ENCODE results near the gene GLCCI1.

GLCCI1 gene

GRCh38 chr7:8017423-8017822, 48.8 kb downstream of the GLCCI1 start:
- TF ChIP-seq, protein P1, sequence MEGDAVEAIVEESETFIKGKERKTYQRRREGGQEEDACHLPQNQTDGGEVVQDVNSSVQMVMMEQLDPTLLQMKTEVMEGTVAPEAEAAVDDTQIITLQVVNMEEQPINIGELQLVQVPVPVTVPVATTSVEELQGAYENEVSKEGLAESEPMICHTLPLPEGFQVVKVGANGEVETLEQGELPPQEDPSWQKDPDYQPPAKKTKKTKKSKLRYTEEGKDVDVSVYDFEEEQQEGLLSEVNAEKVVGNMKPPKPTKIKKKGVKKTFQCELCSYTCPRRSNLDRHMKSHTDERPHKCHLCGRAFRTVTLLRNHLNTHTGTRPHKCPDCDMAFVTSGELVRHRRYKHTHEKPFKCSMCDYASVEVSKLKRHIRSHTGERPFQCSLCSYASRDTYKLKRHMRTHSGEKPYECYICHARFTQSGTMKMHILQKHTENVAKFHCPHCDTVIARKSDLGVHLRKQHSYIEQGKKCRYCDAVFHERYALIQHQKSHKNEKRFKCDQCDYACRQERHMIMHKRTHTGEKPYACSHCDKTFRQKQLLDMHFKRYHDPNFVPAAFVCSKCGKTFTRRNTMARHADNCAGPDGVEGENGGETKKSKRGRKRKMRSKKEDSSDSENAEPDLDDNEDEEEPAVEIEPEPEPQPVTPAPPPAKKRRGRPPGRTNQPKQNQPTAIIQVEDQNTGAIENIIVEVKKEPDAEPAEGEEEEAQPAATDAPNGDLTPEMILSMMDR (IDR thresholded peaks at IDR 0.05): no peak
- H3K4me3 ChIP-seq: no peak overlapping the region
- no peak overlapping the region for H3K27ac ChIP-seq
- no peak for DNase-seq (ENCODE audit: low spot score)

- no peak for DNase-seq (ENCODE audit: low spot score)
- no peak overlapping the region for H3K4me3 ChIP-seq
- H3K27ac ChIP-seq: no peak overlapping the region
- TF ChIP-seq, protein P1 (IDR thresholded peaks at IDR 0.05): no peak
Observed at GRCh38 chr7:8018961-8019360, 50.4 kb downstream of the GLCCI1 start.

DNA sequence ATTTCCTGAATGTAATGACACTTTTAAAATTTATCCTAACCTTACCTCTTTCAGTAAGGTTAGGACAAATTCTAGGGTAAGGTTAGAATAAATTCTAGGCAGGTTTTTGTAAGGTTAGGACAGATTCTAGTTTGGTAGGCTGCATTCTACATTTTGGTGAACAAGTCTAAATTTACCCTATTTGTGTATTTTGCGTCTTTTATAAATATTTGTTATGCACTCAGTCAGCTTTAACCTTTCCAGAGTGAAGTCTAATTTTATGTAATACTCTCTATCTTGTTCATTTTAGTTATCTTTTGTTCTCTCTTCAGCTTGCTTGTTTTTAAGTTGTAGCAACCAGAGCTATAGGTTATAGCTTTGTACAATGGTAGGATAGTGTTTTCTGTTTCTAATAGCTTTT, 54.0 kb downstream of the GLCCI1 start:
- no peak overlapping the region for H3K4me3 ChIP-seq
- no peak overlapping the region for H3K27ac ChIP-seq
- no peak for DNase-seq (ENCODE audit: low spot score)
- TF ChIP-seq, protein P1 (IDR thresholded peaks at IDR 0.05): no peak

GRCh38 chr7:8035192-8035591, 66.6 kb downstream of the GLCCI1 start:
- DNase-seq (ENCODE audit: low spot score): no peak
- TF ChIP-seq, protein P1 (IDR thresholded peaks at IDR 0.05): no peak
- no peak overlapping the region for H3K4me3 ChIP-seq

GRCh38 chr7:8035647-8036518, 67.3 kb downstream of the GLCCI1 start:
- DNase-seq (ENCODE audit: low spot score): no peak
- H3K4me3 ChIP-seq: no peak overlapping the region
- no peak overlapping the region for H3K27ac ChIP-seq
- TF ChIP-seq, protein P1 (IDR thresholded peaks at IDR 0.05): no peak

More at GRCh38 chr7:8035192-8035591, 66.6 kb downstream of the GLCCI1 start:
- no peak overlapping the region for H3K27ac ChIP-seq

DNA sequence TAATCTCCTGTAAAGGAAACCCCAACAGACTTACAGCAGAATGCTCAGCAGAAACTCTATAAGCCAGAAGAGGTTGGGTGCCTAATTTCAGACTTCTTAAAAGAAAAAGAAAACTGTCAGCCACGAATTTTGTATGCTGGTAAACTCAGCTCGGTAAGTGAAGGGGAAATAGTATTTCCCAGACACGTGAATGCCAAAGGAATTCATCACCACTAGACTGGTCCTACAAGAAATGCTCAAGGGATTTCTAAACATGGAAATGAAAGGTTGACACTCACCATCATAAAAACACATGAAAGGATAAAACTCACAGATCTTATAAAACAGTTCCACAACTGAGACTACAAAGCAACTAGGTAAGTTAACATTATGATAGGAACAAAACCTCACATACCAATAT, 68.6 kb downstream of the GLCCI1 start:
- no peak overlapping the region for H3K4me3 ChIP-seq
- no peak for DNase-seq (ENCODE audit: low spot score)
- TF ChIP-seq, protein P1 (IDR thresholded peaks at IDR 0.05): no peak
- H3K27ac ChIP-seq: no peak overlapping the region

DNA sequence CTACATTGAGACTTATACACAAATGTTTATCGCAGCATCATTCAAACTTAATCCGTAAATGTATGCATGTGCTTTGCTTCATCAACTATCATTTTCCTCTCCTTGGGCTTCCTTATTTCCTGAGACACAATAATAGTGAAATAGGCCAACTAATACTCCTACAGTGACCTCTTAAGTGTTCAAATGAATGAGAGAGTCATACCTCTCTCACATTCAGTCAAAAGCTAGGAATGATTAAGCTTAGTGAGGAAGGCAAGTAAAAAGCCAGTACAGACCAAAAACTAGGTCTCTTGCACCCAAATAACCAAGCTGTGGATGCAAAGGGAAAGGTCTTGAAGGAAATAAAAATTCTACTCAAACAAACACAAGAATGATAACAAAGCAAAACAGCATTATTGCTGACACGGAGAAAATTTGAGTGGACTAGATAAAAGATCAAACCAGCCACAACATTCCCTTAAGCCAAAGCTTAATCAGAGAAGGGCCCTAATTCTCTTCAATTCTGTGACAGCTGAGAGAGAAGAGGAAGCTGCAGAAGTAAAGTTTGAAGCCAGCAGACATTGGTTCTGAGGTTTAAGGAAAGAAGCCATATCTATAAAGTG, 72.3 kb downstream of the GLCCI1 start:
- no peak overlapping the region for H3K27ac ChIP-seq
- no peak overlapping the region for H3K4me3 ChIP-seq
- TF ChIP-seq, protein P1 (IDR thresholded peaks at IDR 0.05): no peak
- DNase-seq (ENCODE audit: low spot score): no peak

All from coronary artery (tissue), 2 donors.